Ascending aorta (tissue), 2 donors: ENCODE results near the gene PREP. TPM values are rescaled to one million over a fixed set of nuclear protein-coding genes. Genes with fewer than 3 reads are reported as not detected.
"Not testable (repeated sequence)": the region's sequence is repeated elsewhere in the genome, so short reads cannot be mapped to it uniquely, and the experiment has no call there.

Source experiments
- DNase-seq, 2 donors: peaks; one replicate each; pipeline ENCODE4 v3.0.0-alpha.2; 2019; ENCODE audit warnings: low spot score in 2 of 2
- H3K27ac ChIP-seq, 2 donors: fragments of 200-600 bp; sonication (generic); one replicate each; pipeline ENCODE4 v1.5.1; 2016 to 2017; ENCODE audit warnings: mild to moderate bottlenecking in 1 of 2
- H3K27me3 ChIP-seq: fragments of 200-600 bp; sonication (generic); one replicate; pipeline ENCODE4 v1.5.1; 2017
- H3K36me3 ChIP-seq, 2 donors: fragments of 200-600 bp; sonication (generic); one replicate each; pipeline ENCODE4 v1.5.1; 2016
- H3K4me1 ChIP-seq, 2 donors: fragments of 200-600 bp; sonication (generic); one replicate each; pipeline ENCODE4 v1.5.1; 2016 to 2017; ENCODE audit warnings: mild to moderate bottlenecking in 1 of 2
- H3K4me3 ChIP-seq, 2 donors: fragments of 200-600 bp; sonication (generic); one replicate each; pipeline ENCODE4 v1.5.1; 2016 to 2017; ENCODE audit warnings: mild to moderate bottlenecking in 1 of 2
- H3K9me3 ChIP-seq, 2 donors: fragments of 200-600 bp; sonication (generic); one replicate each; pipeline ENCODE4 v1.5.1; 2016
- intact Hi-C: fragments of 100-400 bp; cut with DNase I; formaldehyde crosslinking; loops from one replicate; pipeline ENCODE4 v1.15.1; 2023
- total RNA-seq: library from RNA; depleted of rRNA; stranded (reverse); fragments of >200 nt; gene quantifications from one replicate; pipeline ENCODE4 v1.1.0, GENCODE V29; 2016
- TF ChIP-seq, protein P1 (sequence below), 3 experiments: fragments of 200-600 bp in 2 of 3; fragments of 450-650 bp in 1 of 3; sonication (generic) in 2 of 3; IDR thresholded peaks; one replicate each; pipeline ENCODE4 v1.5.1; 2016 to 2019; ENCODE audit warnings: antibody characterized with exemption in 3 of 3, mild to moderate bottlenecking in 1 of 3, moderate library complexity in 1 of 3

PREP gene
- total RNA-seq, 1 donor from 2014 or later, result 5.1 TPM

DNA sequence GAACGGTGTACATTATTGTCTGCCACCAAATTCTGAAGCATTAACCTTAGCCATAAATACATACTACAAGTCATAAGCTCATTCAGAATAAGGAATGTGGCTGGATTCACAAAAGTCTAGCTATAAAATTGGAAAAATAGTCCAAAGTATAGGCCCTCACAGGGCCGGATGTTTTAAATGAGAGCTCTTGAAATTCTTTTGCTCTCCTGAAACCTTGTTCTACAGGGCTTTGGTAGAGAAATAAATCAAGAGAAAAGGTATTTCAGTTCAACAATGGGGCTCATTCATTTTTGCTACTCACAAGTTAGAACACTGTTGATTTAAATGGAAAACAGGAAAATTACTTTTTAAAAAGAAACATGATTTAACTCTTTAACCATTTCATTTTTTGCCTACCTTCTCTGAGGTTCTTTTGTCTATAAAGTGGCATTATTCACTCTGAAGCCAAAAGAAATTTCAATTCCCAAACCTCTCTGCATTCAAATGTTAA lies 58.0 kb downstream of the PREP start:
- Histone ChIP-seq H3K36me3 (peaks cover 0 to 9% of the 10 kb centered on the region in 2 donors), H3K9me3 (no peaks in the 10 kb centered on the region), H3K4me1 (no peaks in the 10 kb centered on the region), H3K4me3 (no peak overlapping the region), H3K27me3 (no peaks in the 10 kb centered on the region), H3K27ac (no peak overlapping the region)
- TF ChIP-seq, protein P1, sequence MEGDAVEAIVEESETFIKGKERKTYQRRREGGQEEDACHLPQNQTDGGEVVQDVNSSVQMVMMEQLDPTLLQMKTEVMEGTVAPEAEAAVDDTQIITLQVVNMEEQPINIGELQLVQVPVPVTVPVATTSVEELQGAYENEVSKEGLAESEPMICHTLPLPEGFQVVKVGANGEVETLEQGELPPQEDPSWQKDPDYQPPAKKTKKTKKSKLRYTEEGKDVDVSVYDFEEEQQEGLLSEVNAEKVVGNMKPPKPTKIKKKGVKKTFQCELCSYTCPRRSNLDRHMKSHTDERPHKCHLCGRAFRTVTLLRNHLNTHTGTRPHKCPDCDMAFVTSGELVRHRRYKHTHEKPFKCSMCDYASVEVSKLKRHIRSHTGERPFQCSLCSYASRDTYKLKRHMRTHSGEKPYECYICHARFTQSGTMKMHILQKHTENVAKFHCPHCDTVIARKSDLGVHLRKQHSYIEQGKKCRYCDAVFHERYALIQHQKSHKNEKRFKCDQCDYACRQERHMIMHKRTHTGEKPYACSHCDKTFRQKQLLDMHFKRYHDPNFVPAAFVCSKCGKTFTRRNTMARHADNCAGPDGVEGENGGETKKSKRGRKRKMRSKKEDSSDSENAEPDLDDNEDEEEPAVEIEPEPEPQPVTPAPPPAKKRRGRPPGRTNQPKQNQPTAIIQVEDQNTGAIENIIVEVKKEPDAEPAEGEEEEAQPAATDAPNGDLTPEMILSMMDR (IDR thresholded peaks at IDR 0.05), result no peak
- DNase-seq, result no peak
- intact Hi-C loops, result no loop called here

DNA sequence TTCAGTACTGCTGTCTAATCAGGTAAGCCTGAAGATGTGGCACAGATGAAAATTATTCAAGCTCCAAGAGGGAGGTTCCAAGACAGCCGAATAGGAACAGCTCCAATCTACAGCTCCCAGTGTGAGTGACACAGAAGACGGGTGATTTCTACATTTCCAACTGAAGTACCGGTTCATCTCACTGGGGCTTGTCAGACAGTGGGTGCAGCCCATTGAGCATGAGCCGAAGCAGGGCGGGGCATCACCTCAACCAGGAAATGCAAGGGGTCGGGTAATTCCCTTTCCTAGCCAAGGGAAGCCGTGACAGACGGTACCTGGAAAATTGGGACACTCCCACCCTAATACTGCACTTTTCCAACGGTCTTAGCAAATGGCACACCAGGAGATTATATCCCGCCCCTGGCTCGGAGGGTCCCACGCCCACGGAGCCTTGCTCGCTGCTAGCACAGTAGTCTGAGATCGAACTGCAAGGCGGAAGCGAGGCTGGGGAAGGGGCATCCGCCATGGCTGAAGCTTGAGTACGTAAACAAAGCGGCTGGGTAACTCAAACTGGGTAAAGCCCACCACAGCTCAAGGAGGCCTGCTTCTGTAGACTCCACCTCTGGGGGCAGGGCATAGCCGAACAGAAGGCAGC lies 64.4 kb downstream of the PREP start:
- H3K4me3 ChIP-seq, DNase-seq, H3K36me3 ChIP-seq, H3K27me3 ChIP-seq, intact Hi-C loops, H3K9me3 ChIP-seq, H3K27ac ChIP-seq, H3K4me1 ChIP-seq: not testable (repeated sequence)

DNA sequence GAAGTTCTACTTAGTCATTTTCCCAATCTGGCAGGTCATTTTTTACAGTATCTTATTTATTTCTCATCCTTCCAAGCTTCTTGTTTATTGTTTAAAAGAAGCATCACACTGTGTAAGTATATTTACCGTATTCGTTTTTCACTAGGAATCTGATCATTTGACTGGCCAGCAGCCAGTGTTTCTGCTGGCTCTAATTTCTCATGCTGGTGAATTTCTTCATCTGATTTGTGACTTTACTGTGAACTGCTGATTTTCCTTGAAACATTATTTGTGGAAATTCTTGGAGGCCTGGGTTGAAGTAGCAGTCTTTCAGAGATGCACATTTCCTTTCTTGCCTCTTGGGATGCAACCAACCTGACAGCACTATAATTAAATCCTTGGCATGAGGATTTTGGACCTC lies 65.9 kb downstream of the PREP start:
- TF ChIP-seq, protein P1 (IDR thresholded peaks at IDR 0.05), result no peak
- Histone ChIP-seq H3K36me3 (peaks cover 0 to 15% of the 10 kb centered on the region in 2 donors), H3K9me3 (no peaks in the 10 kb centered on the region), H3K4me1 (no peaks in the 10 kb centered on the region), H3K27me3 (no peaks in the 10 kb centered on the region), H3K4me3 (no peak overlapping the region), H3K27ac (no peak overlapping the region)
- intact Hi-C loops, result no loop called here
- DNase-seq, result no peak

DNA sequence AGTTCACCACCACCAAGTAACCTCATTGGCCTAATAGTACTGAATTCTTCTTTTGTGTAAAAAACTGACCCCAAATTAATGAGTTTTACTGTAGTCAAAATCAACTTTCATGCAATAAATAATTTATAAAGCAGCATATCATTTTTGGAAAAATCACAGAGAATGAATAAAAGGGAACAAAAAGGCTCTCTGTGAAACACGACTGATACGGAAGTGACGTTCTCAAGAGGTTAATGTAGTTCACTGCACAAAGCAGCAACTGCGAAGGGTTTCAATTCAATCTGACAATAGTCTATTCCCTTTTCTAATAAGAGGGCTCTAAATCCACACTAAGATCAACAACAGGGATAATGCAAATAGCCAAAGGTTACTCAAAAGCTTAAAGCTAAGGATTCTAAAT lies 70.3 kb downstream of the PREP start:
- TF ChIP-seq, protein P1 (IDR thresholded peaks at IDR 0.05), result no peak
- intact Hi-C loops, result no loop called here
- DNase-seq, result no peak

DNA sequence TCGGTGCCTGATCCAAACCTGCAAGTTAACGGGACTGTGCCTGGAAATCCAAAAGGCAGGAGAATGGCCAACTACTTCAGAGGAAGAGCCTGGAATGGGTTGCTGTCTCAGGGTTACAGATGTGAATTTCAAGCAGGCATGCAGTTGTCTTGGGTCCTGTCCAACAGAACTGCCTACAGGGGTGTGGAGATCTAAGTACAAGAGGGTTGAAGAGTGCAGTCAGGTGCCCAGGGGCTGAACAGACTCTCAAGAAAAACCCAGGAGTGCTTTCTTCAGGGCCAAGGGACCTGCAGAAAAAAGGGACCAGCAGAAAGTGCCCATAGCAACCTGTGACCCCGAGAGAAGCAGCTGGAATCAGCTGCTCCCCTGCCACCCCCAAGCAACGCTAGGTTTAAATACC lies 71.0 kb downstream of the PREP start:
- TF ChIP-seq, protein P1 (IDR thresholded peaks at IDR 0.05), result no peak
- H3K27ac ChIP-seq, result no peak overlapping the region
- intact Hi-C loops, result no loop called here
- no peaks in the 10 kb centered on the region for H3K27me3 ChIP-seq
- DNase-seq, result no peak
- H3K36me3 ChIP-seq, result peaks cover 5 to 39% of the 10 kb centered on the region in 2 donors
- H3K4me1 ChIP-seq, result no peaks in the 10 kb centered on the region
- H3K4me3 ChIP-seq, result no peak overlapping the region
- H3K9me3 ChIP-seq, result no peaks in the 10 kb centered on the region

More for the DNA sequence above, 70.3 kb downstream of the PREP start:
- Histone ChIP-seq H3K27ac (no peak overlapping the region), H3K9me3 (no peaks in the 10 kb centered on the region), H3K27me3 (no peaks in the 10 kb centered on the region), H3K4me1 (no peaks in the 10 kb centered on the region), H3K36me3 (peaks cover 5 to 38% of the 10 kb centered on the region in 2 donors), H3K4me3 (no peak overlapping the region)

DNA sequence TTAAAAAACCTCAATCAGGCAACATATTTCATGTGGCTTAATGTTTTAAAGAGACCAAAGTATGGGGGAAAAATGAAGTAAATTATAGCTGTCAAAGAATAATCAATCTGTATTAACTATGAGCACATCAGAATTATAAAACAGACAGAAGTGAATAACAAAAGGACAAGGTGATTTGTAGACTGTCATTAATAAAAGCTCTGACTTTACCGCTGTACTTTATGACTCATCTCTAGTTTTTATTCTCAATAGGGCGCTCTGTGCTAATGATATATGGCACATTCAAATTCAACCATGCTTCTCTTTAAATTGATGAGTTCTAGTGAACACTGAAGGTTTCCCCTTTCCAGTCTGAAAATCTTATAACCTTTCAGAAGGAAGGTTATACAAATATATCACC lies 72.0 kb downstream of the PREP start:
- Histone ChIP-seq H3K27me3 (no peaks in the 10 kb centered on the region), H3K4me1 (peaks cover 0 to 2% of the 10 kb centered on the region in 2 donors), H3K4me3 (no peak overlapping the region), H3K36me3 (peaks cover 5 to 37% of the 10 kb centered on the region in 2 donors), H3K27ac (no peak overlapping the region), H3K9me3 (no peaks in the 10 kb centered on the region)
- no peak for DNase-seq
- TF ChIP-seq, protein P1 (IDR thresholded peaks at IDR 0.05), result no peak
- intact Hi-C loops, result no loop called here
